Femur (tissue), 1 donor: ENCODE results near the gene LCLAT1.
"Not testable (repeated sequence)": the region's sequence is repeated elsewhere in the genome, so short reads cannot be mapped to it uniquely, and the experiment has no call there.

Source experiments
- DNase-seq: peaks from one replicate; pipeline ENCODE4 v3.0.0-alpha.2; 2017

Gene LCLAT1

GRCh38 chr2:30456106-30456505 is 9.1 kb downstream of the LCLAT1 start:
- no peak for DNase-seq

DNA sequence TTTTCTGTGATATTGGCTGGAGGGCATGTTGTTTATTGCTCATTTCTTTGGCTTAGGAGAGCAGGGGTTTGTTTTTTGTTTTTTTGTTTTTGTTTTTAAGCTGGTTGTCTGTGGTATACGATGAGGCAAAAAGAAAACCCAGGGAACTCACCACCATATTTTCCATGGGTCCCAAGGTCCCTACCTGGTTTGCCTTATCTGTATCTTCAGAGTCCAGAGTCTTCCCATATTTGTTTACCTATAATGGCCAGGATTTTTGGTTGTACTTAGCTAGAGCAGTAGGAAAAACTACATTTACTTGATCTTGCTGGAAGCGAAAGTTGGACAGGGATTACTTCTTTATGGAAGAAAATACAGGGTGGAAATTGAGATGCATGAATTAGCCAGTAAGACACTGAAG is 9.5 kb downstream of the LCLAT1 start:
- no peak for DNase-seq

- DNase-seq: no peak
Measured at GRCh38 chr2:30457296-30457695, 10.2 kb downstream of the LCLAT1 start.

- DNase-seq: no peak
Measured at GRCh38 chr2:30459140-30459539, 12.1 kb downstream of the LCLAT1 start.

DNA sequence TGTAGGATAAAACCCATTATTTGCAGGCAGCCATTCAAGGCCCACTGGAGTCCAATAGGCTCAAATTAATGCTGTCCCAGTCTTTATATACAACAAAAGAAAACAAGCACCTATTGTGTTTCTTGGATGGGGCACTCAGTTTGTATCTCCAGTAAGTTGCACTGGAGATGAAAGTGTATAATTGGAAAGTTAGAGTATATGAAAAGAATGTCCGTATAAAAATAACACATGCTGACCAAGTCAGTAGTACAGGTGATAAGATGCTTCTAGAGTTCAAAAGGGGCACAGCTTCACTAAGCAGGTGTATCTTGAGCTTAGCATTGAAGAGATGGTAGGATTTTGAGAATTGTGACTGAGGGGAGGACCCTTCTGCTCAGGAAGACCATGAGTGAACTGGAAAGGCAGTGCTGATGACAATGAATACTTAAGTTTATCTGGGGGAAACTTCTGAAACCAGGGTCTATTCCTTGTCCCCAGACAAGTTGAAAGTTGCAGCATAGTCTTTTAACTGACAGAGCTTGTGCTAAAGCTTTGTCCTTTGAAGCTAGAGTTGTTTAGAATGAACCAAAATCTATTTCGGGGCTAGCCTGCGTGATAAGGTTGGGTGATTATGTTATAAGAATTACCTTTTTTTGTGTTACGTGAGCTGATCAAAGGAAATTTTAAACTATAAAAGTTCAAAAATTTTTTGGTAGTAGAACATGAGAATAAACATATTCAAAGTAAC is 15.2 kb downstream of the LCLAT1 start:
- DNase-seq: no peak

- DNase-seq: no peak
Measured at GRCh38 chr2:30463535-30463934, 16.5 kb downstream of the LCLAT1 start.

GRCh38 chr2:30464544-30465170 is 17.6 kb downstream of the LCLAT1 start:
- DNase-seq: no peak

GRCh38 chr2:30465171-30465545 is 18.1 kb downstream of the LCLAT1 start:
- DNase-seq: no peak

DNA sequence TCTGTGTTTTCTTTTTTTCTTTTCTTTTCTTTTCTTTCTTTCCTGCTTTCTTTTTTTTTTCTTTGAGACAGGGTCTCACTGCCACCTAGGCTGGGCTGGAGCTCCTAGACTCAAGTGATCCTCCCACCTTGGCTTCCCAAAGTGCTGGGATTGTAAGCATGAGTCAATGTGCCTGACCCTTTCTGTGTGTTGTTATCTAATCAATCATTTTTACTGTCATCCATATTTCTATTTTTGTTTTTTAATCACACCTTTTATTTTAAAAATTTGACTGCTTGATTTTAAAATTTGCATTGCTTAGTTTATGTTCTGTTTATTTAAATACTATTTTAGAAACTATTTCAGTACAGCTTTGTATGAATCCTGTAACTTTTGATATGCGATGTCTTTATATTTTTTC is 19.2 kb downstream of the LCLAT1 start:
- DNase-seq: no peak

- not testable (repeated sequence) for DNase-seq
Measured at GRCh38 chr2:30467062-30467826, 20.2 kb downstream of the LCLAT1 start.

DNA sequence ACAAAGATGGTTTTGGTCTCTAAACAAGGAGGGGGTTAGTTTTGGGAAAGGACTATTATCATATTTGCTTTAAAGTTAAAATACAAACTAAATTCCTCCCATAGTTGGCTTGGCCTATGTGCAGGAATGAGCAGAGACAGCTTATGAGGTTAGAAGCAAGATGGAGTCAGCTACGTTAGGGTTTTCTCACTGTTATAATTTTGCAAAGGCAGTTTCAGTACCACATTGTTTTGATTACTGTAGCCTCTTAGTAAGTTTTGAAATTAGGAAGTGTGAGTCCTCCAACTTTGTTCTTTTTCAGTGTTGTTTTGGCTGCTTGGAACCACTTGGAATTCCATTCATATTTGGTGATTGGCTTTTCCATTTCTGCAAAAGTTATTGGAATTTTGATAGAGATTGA is 23.4 kb downstream of the LCLAT1 start:
- DNase-seq: no peak

DNA sequence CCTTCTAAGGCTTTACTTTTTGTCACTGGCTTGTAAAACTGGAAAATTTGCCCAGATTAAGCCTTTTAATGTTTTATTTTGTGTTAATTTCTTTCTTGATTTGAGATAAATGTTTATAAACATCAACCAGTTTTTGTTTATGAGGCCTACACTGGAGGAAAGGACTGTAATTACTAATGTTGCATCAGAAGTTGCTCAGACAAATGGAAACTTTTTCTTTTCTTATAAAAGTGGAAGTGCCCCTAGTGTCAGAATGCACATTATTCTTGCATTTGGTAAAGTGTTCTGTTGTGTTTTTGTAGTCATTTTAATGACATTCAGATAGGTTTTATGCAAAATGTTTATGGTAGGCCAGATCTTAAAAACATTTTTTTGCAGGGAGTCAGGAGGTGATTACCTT is 25.3 kb downstream of the LCLAT1 start:
- DNase-seq: no peak

DNA sequence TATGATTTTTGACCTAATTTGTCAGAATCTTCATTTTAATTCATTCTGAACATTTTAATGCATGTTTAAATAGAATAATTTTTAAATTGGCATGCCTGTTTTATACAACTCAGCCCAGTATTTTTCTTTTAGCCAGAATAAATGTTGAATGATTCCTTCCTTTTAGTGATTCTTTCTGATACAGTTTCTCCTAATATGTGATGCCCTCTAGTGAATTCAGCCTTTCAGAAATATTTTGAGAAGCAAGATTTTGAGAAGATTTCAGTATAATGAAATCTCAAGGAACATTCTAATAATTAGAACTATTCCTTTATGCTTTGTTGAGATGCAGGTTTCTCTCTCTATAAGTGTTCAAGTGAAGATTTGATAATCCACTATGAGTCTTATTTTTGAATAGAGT is 28.5 kb downstream of the LCLAT1 start:
- DNase-seq: no peak

- DNase-seq: no peak
Measured at GRCh38 chr2:30476636-30477035, 29.6 kb downstream of the LCLAT1 start.

DNA sequence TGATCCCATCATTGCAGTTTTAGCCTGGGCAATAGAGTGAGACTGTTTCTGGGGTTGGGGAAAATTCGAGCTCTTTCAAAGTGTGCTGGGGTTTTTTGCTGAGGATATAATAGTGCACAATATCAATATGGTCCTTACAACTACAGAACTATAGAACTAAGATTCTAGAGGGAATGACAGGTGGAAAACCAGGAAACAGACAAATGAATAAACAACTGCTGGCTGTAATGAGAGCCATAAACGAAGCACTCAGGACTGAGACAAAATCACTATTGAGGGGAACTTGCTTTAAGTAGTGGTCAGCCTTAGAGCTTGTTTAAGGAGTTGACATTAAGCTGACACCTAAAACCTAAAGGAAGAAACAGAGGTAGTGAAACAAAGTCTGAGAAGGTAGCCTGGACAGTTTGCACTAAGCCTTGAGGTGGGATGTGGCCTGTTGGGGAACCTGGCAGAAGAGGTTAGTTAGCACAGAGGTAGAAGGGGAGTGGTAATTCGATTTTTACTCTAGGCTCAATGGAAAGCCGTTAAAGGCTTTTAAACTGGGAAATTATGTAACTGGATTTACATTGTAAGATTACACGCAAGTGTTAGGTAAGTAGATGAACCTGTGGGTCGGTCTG is 33.8 kb downstream of the LCLAT1 start:
- DNase-seq: no peak

GRCh38 chr2:30481323-30481800 is 34.3 kb downstream of the LCLAT1 start:
- peak; percentile 58 for DNase-seq

DNA sequence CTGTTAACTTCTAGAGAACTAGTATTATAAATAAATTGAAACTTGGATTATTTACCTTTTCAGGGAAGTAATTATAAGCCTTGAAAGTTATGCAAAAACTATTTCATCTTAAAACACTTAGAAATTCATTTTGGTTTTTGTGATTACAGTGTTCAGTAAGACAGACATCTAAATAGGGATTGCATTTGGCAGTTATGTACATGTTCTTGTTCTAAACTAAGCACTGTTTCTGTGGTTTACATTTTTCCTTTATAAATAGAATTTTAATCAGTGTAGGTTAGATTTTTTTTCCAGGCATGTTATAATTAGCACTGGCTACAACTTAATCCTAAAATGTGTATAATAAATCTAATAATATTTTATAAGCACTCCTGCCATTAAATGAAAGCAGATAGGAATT is 35.0 kb downstream of the LCLAT1 start:
- no peak for DNase-seq

GRCh38 chr2:30484145-30484544 is 37.1 kb downstream of the LCLAT1 start:
- DNase-seq: no peak

GRCh38 chr2:30484995-30485394 is 37.9 kb downstream of the LCLAT1 start:
- no peak for DNase-seq

DNA sequence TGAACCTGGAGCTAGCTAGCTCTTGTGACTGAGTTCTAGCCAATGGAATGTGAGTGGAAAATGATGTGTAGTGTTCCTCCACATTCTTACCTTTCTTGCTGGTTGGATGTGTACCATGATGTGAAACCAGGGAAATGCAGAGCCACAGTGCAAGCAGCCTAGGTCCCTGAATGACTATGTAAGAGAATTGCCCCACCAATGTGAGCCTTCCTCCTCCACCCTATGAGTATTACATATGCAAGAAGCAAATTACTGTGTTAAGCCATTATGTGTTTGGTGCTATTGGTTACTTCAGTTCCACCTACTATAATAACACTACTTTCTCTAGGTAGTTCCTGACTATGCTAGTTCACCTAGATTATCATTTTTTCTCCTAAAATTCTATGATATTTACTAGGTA is 39.6 kb downstream of the LCLAT1 start:
- no peak for DNase-seq

DNA sequence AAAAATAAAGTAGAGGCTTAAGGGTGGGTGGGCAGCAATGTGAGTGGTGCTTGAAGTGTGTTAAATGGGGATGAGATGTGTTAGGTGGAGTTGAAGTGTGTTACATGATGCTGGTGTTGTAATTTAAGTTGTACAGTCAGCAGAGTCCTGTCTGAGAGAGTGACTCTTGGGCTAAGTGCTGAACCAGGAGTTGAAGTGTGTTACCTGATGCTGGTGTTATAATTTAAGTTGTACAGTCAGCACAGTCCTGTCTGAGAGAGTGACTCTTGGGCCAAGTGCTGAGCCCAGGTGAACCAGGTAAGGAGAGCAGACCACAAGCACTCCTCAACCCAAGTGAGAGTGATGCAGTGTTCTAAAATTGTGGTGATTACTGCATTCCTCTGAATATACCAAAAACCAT is 40.6 kb downstream of the LCLAT1 start:
- DNase-seq: no peak

DNA sequence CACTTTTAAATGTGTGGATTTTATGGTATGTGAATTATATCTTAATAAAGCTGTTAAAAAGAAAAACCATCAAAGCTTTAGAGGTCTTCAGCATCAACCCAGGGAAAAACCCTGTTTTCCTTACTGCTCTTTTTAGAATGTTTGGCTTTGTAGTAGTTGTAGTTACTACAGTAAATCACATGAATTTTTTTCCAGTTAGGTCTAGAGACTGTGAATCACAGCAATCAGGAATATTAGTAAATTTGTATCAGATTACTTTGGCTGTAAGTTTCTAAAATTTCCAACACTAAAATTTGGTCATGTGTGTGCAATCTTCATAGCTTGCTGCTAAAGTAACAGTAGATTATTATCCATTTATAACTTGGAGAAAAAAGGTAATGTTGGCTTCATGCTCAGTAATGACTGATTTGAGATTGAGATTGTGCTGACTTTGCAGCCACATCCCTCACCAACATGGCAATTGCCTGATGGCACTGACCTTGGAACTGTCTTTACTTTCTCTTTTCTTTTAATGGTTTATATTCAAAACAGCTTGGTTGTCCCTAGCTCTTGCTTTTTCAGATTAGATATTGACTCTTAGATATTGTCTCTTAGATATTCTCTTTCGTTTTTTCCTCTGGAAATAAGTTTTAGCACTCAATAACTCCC is 41.1 kb downstream of the LCLAT1 start:
- DNase-seq: no peak

GRCh38 chr2:30491225-30491624 is 44.2 kb downstream of the LCLAT1 start:
- no peak for DNase-seq
